Uterine smooth muscle cell (primary cell): ENCODE data around the gene ANKRD61. TPM values are rescaled to one million over a fixed set of nuclear protein-coding genes. Genes with fewer than 3 reads are reported as not detected.

Experiments used
- total RNA-seq: library from RNA; depleted of rRNA; stranded (reverse); fragments of >200 nt; gene quantifications from 2 replicates; pipeline ENCODE4 v1.2.3, GENCODE V29; 2014

Gene ANKRD61
- 0.44 TPM in 1 of 2 replicates, not detected in the other for total RNA-seq

GRCh38 chr7:6030988-6031387 lies at the start of gene ANKRD61:
TSS of gene ANKRD61 (plus strand) at chr7:6031376. CDS start at chr7:6031376, 0 bp downstream.

GRCh38 chr7:6008668-6009611 lies 22.2 kb upstream of the ANKRD61 start, which contains the start of the genes AIMP2 and PMS2:
TSS of gene AIMP2 (plus strand) at chr7:6009272. CDS start at chr7:6009364, 92 bp downstream.
TSS of gene PMS2 (minus strand) at chr7:6009049. CDS start at chr7:6009019, 30 bp downstream.

Other genes starting within 250 kb of the ANKRD61 start
- gene RNF216, start 249.7 kb upstream of the ANKRD61 start, total RNA-seq: 34.0 and 40.1 TPM in 2 replicates
- gene OCM, start 150.6 kb upstream of the ANKRD61 start, total RNA-seq: not detected in 2 replicates
- gene CCZ1, start 132.6 kb upstream of the ANKRD61 start, total RNA-seq: 54.7 and 66.5 TPM in 2 replicates
- gene RSPH10B, start 60.7 kb upstream of the ANKRD61 start, total RNA-seq: 0.11 and 0.37 TPM in 2 replicates
- 17.9 and 24.2 TPM in 2 replicates for gene PMS2, start 22.3 kb upstream of the ANKRD61 start, total RNA-seq
- gene AIMP2, start 22.1 kb upstream of the ANKRD61 start, total RNA-seq: 47.4 and 49.9 TPM in 2 replicates
- gene EIF2AK1, start 27.8 kb downstream of the ANKRD61 start, total RNA-seq: 78.1 and 91.3 TPM in 2 replicates
- gene USP42, start 73.6 kb downstream of the ANKRD61 start, total RNA-seq: 3.4 and 4.2 TPM in 2 replicates
- 19.9 and 25.0 TPM in 2 replicates for gene CYTH3, start 241.2 kb downstream of the ANKRD61 start, total RNA-seq